HG02870 (cell line): Measurements from ENCODE around the gene PXDN.

Experiments
- ATAC-seq: cut with Tn5 transposase; IDR thresholded peaks from one replicate; pipeline ENCODE4 v1.9.1; 2021; ENCODE audit warnings: mild to moderate bottlenecking, moderate library complexity; ENCODE audit not compliant: unreplicated experiment

The PXDN gene

DNA sequence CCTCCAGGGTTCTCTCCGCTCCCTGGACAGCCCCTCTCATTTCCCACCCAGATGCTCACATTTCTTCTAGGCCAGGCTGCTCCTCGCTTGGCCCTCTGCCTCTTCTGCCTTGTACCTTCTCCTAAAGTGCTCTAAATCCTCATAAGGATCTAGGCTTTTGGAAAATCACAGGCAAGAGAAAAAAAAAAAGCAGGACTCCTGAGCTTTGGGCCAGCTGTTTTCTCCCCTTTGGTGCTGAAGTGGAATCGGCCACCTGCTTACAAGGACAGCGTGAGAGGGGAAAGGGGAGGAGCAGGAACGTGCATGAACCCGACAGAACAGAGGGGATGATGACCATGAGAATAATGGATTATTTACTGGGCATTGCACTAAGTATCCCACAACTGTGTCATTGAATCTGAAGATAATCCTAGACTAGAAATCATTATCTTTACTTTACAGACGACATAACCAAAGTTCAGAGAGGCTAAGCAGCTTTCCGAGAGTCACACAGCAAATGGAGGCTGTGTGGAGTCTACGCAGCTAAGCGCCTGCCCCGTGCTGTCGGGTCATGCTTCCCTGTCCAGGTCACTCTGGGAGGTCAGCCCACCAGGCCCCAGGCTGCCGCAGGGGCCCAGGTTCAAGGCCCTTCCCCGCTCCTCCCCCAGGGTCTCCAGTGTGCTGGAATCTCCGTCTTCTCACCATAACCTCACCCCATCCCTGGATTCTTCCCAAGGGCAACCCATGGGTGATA, 141.9 kb downstream of the PXDN start:
- ATAC-seq, result no peak

DNA sequence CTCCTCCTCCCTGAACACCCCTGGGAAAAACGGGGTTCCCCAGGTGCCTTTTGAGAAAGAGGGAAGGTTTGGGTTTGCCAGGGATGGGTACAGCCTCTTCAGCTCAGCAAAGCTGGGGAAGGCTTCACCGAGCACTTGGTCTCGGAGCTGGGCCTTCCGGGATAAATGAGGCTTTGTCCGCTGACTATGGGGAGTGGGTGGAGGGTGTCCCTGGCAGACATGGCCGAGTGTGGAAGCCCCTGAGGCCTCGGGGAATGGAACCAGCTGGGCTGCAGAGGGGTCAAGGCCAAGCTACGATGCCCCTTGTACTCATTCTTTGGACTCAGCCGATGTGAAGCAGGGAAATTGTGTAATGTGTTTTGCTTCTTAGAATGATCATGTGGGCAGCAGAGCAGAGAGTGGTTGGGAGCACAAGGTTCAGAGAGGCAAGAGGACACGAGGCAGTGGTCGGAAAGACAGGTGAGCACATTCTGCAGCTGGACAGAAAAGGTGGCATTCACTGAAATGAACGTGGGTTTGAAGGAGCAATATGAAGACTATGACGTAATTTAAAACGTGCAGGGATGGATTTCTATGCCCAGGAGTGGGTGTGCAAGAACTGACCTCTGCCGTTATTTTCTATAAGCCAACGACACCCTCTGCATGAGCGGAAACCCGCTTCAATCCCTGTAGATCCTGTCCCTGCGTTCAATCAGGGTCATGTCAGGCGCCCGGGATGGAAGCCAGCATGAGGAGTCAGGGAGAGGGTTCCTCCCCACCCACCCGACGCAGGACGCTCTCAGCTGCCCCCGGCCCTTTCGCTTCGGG, 142.6 kb downstream of the PXDN start:
- ATAC-seq, result no peak

GRCh38 chr2:1601067-1601412, 143.3 kb downstream of the PXDN start:
- no peak for ATAC-seq

GRCh38 chr2:1600191-1601066, 143.9 kb downstream of the PXDN start:
- ATAC-seq, result no peak

DNA sequence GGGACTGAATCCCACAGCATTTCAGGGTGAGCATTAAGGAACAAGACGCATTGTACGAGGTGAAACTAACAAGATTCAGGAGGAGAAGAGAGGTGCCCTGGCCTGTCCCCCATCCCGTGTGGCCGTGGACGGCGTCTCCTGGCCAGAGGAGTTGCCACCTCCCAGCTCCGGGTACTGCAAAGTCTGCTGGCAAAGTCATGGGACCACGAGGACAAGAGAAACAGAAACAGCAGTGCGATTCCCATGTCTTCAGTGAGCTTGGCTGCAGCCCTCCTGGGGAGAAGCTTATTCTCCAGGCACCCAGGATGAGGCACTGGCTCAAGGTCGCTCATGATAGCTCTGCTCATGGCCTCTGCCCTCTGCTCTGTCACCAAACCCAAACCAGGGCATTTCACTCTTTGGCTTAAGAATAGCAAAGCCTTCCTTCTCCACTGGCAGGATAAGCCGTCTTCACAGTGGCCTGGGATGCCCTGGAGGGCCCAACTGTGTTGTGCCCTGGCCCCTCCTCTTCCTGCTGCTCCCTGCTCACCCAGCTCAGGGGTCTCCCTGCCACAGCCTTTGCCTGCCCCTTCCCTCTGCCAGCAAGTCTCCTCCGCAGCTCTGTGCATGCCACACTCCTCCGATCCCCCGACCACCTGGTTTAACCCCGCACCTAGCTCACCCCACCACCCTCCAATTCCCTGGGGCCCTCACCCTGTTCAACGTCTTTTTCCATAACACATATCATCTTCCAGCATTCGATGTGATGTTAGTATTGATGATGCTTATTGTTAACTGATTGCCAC, 144.8 kb downstream of the PXDN start:
- no peak for ATAC-seq

- no peak for ATAC-seq
These were observed 145.5 kb downstream of the PXDN start for GRCh38 chr2:1598800-1599199.

DNA sequence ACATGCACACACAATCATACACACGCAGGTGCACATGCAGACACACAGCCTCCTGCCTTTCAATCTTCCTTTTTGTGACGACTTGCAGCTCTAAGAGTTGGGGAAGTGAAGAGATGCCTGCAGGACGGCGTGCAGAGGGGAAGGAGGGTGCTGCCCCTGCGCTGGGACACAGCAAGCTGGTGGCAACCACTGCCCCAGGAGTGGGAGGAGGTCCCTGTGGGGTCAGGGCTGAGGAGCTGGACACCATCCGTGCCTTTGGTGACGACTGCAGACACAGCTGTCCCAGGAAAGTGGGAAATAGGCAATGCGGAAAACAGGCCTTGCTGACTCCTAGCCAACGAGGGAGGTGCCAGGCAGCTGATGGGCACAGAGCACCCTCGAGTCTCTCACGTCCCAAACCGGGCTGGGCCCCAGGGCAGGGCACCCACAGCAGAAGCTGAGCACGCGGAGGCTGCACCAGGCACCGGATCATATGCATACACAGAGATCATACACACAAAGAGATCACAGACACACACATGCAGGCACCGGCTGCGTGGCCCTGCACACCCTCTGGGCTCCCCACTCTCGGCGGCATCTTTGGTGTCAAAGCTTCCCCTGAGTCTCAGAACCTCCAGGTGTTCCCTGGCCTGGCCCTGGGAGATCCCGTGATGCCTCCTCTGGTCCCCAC, 146.1 kb downstream of the PXDN start:
- no peak for ATAC-seq

- no peak for ATAC-seq
These were observed 149.0 kb downstream of the PXDN start for GRCh38 chr2:1595274-1595673.

GRCh38 chr2:1594373-1595171, 149.7 kb downstream of the PXDN start:
- ATAC-seq, result no peak

DNA sequence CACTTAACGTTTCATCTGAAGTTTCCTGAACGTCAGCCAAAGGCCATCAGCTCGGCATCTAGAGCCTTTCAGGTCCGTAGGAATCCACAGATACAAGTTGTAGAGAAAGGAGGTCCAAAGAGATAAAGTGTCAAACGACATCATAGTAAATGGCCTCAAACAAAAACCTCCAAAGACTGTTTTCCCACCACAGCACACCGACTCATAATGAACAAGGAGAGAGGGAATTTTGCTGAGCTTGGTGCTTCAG, 150.3 kb downstream of the PXDN start:
- no peak for ATAC-seq

- ATAC-seq, result no peak
These were observed 150.8 kb downstream of the PXDN start for GRCh38 chr2:1593371-1594122.

DNA sequence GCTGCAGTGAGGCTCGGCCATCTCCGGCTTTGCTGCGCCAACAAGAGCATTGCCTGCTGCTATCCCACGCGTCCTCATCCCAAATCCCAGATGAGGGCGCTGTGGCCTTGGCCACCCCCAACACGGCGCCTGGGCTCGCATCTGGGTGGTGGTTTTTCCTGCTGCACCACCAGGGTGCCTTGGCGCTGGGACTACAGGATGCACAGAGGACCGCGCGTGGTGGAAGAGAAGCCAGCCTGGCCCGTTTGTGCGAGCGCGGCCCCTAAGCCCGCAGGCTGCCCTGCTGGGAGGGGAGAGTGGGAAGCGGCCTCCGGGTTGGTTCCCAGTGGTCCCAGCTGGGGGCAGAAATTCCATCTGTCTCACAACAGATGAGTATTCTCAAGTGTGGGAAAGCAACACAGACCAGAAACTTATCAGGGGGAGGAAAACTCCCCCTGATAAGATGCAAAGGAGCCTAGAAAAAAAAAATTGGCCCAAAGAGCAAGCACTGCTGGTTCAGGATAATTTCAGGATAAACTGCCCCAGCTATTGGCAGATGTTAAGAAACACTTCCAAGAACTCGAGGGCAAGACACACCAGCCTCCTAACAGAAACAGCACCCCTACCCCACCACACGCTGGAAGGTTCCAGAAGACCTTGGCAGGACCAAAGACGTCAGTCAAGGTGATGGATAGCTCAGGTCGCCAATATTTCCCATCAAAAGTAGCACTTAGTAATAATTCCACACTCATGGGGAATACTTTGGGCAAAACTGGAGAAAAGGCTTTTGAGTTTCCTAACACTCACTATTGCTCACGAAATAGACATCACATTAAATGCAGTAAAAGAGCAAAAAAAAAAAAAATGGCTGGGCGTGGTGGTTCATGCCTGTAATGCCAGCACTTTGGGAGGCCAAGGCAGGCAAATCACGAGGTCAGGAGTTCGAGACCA, 152.1 kb downstream of the PXDN start:
- no peak for ATAC-seq

DNA sequence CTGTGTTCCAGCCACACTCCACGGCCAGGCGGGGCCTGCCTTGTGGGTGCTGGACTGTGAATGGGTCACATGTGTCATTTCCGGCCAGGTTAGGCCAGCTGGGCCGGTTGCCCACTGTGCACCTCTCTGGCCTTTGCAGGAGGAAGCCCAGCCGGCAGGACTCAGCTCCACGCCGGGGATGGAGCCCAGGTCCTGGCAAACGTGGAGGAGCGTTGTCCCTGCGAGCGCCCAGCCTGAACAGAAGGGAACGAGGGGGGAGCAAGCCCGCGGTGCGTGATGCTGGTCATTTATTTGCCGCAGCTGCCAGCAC, 152.9 kb downstream of the PXDN start:
- no peak for ATAC-seq

GRCh38 chr2:1590596-1591460, 153.5 kb downstream of the PXDN start:
- ATAC-seq, result no peak

GRCh38 chr2:1588978-1589621, 155.2 kb downstream of the PXDN start:
- no peak for ATAC-seq

DNA sequence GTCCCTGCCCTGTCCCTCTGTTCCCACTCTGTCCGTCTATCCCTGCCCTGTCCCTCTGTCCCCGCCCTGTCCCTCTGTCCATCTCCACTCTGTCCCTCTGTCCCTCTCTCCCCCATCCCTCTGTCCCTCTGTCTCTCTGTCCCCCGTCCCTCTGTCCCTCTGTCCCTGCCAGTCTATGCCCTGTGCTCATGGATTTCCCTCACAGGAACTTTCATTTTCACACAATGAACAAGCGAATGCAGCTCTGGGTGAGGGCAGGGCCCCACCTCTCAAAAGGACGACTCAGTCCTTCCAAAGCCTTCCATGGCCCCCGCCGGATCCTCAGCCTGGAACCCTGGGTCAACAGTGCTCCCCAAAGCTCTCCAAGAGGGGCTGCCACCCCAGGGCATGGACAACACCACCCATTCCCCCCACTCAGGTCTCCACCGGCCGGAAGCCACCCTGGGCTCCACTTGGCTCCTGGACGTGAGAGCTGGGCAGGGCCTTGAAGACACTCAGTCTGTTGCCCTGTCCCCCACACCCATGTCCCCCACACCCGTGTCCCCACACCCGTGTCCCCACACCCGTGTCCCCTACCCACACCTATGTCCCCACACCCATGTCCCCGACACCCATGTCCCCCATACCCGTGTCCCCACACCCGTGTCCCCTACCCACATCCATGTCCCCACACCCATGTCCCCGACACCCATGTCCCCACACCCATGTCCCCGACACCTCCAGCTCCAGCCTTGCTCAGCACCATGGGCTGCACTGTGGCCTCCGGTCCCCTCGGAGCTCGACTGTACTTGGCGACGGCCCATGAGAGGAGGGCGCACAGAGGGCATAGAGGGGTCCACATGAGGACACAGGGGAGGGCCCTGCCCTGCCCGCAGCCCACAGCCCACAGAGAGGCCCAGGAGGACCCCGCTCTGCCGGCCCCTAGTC, 156.0 kb downstream of the PXDN start:
- ATAC-seq, result no peak
